ENCODE measurements around the gene MCM3AP.
"Not testable (repeated sequence)": the region's sequence is repeated elsewhere in the genome, so short reads cannot be mapped to it uniquely, and the experiment has no call there.

The MCM3AP gene

DNA sequence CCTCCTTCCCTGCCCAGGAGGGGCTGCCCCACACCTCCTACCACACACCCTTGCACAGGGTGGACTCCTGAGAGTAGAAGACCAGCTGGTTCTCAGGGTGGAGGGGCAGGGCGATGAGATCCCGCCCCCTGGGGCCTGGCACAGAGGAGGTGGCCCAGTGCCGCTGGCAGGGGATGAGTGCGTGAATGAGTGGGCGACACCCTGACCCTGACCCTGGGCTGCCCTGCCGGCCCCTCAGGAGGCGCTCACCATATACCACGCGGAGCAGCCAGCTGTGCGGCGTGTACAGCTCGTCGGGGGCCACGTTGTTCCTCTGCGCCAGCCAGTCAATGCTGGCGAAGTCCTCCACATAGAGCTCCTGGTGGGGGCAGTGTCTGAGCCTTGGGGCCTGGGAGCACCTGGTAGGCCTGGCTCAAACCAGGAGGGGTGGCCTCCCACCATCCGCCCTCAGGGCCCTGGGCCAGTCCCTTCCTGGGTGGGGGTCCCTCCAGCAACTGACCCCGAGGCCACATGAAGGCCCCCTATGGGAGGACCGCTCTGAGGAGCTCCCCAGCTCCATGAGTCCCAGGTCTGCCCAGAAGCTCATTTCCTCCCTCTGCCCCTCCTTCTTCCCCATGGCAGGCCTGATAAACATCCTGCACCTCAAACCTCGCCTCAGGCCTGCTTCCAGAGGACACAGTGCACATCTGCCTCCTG is 69.8 kb downstream of the MCM3AP start:
- DNase-seq, result no peak

DNA sequence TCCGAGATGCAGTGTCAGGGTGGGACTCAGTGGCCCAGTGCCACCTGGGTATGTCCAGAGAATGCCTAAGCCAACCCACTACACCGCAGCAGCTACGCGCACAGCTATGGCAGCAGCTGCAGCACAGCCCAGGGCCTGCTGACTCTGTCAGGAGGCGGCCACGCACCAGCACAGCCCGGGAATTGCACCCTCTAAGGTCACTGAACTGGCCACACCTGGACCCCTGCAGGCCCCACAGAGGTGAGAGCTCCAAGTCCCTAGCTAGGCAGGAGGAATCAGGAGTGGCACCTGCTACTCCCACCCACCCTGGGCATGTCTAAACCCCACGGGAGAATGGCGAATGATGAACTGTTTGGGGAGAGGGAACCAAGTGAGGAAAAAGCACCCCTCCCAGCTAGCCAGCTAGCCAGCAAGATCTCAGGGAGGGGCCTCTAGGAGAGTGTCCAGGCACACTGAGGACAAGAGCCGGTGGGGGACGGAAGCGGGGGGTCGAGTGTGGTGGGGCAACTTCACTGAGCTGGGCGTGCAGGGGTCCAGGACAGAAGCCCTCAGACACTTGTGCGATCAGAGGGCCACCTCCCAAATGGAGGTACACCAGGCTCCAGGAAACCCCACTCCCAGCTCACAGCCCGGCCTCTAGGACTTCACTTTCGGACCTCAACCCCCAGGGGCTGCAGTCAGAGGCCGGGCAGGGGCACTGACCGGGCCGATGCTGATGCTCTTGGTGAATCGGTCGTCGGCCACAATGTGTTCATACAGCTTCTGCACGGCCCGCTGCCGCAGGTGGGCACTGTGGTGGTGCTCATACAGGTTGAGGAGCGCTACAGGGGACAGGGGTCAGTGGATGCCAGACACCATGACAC is 70.7 kb downstream of the MCM3AP start:
- no peak for DNase-seq

DNA sequence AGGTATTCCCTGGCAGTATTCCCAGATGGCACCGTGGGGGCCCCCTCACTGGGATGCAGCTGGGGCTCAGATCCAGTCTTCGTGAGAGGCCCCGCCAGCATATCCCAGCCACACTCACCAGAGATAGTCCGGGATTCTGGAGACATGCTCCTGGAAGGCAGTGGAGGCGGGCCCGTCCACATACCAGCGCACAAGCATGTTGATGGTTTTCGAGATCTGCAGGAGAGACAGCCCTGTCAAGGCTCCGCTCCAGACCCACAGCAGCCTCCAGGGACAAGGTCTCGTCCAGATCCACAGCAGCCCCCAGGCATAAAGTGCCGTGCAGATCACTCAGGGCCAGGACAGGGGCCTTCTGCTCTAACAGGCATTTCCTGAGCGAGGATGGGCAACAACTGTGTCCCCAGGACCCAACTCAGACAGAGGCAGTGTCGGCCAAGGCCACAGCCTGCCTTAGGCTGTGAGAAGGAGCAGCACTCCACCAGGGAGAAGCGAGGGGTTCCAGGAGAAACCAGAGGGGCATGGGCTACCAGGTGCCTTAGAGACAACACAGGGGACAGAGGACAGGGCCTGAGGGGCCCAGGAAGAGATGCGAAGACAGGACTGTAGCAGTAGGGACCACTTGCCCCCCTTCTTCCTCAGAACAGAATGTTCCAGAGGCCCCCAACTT is 71.7 kb downstream of the MCM3AP start:
- DNase-seq, result no peak

DNA sequence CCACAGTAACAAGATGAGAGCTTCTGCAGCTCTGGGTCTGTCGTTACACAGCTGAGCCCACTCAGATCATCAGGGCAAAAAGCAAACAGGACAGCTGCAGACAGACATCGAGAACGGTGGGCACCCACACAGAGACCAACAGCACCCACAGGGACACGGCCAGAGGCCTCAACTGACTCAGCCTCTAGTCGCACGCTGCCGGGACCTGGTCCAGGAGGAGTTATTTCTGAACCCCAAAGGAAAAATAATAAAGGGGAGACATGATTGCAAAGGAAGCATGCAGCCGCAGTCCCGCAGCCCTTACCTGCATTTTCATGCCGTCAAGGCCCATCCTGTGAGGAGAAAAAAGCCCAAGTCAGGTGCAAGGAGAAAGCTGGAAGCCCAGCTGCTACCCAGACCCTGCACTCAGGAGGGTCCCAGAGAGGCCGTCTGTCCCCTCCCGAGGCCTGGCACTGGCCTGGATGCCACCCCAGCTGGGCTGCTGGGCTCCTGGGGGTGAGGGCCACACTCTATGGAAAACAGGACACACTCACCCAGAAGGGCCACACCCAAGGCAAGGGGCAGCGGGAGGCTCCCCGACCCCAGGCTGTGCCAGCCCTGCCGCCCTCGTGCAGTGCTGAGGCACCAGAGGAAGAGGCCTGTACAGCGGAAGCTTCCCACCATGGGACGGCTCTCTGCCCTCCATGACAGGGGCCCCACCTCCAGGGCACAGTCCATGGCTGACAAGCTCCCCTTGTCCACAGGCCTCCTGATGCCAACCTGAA is 72.5 kb downstream of the MCM3AP start:
- no peak for DNase-seq

DNA sequence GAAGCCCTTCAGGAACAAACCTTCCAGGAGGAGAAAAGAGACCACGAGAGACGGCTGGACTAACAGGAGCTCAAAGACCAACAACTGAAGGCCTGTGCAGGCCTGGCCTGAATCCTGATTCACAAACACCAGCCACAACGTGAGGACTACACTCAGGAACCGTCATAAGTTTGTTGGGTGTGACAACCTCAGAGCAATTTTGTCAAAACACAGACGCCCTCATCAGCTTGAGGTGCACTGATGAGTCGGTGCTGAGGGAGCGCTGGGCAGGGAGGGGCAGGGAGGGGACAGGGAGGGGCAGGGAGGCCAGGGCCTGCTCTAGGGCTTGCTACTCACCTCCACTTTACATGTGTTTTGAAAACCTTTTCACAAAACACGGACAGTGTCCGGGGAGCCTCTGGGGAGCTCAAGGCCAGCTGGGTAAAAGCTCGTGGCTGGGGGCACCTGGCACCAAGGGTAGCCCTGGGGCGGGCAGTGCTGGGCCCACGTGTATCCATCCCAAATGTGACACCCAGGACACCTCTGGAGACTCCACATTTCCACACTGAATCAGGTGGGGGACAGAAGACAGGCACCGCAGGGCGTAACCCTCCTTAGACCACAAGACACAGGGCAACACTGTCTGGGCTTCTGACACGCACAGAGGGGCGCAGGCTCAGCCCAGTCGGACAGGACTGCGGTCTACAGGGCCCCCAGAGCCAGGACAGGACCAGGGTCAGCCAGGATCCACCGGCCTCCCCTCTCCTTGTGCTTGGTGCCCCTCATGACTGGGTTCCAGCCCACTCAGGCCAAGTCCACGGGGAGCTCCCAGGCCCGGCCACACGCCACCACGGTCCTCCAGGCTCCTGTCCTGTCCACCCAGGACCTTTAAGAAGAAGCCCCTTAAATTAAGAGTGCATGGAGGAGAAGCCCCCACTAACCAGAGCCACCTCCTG is 73.4 kb downstream of the MCM3AP start:
- DNase-seq, result no peak

DNA sequence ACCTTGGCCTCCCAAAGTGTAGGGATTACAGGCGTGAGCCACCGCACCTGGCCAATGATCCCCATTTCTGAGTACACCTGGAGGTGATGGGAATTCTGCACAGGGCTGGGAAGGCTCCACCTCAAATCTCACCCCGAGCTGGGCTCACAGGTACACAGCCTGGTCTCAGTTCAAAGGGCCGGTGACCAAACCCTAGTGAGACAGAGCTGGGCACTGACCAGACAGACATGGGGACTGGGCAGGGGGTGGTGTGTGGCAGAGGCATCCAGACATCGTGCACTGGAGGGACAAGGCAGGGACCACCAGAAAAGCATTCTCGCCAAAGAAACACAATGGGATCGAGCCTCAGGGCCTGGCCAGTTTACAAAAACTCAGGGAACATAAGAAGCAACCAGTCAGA is 74.0 kb downstream of the MCM3AP start:
- DNase-seq, result no peak

DNA sequence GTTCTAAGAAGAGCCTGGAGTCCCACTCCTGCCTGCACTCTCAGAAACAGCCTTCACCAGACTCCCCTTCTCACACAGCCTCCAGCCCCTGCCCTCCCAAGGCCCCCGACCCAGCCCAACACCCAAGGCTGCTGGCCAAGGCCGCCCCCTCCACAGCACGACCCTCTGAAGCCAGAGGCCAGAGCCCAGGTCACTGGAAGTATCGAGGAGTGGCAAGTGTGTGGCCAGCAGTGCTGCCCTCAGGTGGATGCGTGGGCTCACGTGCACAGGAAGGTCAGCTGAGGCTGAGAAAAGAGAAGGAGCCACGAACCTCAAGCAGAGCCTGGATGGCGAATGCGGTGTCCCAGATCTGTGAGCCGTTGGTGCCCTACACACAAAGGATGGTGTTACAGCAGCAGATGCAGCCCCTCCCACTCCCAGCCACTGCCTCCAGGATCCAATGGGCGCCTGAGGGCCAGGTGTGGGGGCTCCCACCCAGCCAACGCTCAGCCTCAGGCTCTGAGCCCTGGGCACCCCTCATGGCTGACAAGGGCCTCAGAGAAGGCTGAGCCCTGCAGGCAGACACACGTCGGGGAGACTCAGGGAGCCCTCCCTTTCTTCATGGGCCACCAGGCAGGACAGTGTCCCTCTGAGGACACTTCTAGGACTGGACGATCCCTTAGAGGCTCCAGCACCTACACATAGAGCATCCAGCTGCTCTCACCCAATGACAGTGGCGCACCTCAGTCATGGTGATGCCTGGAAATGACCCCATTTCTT is 74.9 kb downstream of the MCM3AP start:
- DNase-seq, result no peak

DNA sequence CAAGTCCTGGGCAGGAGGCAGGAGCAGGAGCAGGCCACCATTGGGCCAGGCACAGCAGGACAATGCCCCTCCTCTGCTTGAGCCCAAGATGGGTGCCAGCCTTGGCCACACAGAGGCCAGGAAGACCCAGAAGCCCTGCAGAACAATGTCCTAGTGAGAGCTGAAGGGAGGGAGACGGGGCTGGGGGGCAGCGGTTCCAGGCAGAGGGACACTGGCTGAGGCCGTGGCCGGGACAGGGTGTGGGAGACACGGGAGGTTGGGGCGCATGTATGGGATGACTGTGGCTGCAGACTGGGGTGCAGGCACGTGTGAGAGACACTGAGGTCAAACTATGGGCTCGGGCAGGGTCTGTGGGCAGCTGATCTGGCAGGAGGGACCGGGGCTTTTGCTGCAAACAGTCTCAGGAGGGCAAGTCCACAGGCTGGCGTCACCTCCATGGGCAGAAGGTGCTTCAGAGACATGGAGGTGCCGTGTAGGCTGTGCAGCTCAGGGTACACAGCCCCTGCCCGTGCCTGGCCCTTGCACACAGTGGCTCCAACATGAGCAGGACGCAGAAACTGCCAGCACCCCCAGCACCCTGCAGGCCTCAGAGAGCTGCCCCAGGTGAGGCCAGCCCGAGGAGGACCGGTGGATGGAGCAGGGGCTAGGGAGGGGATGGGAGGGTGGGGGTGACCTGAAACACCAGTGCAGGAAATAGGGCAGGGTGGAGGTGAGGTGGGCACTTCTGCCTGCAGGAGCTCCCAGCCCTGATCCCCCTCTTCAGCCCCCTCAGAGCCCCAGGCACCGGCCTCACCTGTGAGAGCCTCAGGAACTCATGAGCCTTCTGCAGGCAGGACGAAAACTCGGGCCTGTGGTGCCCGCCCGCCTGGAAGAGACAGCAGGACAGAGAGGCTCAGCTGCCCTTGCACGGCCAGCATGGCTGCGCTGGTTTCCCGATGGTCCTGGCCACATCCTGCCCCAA is 76.4 kb downstream of the MCM3AP start:
- no peak for DNase-seq

DNA sequence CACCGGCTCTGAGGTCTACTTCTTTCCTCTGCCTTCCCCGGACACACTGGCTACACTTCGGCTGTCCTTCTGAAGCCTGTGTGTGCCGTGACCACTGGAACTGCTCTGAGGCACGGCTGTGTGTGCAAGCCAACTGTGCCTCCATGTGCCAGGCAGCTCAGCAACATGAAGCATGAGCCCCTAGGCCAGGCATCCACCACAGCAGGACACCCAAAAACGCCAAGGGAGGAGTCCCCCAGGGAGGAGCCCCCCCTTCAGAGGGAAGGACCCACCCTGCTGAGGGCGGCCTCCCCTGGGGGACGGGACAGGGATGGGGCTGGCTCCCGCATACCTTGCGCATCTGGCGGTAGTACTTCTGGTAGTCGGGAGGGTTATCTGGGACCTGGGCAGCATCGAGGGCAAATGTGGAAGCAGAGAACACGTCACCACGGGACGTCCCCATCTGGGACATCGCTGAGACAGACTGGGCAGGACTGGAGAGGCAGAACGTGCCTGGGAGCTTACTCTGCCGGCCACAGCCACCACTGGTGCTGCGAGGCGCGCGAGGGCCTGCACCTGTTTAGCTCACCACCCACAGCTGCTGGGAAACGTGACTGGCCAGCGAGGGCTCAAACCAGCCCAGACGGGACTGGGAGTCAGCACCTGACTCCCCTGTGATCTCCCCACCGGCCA is 77.4 kb downstream of the MCM3AP start:
- no peak for DNase-seq

DNA sequence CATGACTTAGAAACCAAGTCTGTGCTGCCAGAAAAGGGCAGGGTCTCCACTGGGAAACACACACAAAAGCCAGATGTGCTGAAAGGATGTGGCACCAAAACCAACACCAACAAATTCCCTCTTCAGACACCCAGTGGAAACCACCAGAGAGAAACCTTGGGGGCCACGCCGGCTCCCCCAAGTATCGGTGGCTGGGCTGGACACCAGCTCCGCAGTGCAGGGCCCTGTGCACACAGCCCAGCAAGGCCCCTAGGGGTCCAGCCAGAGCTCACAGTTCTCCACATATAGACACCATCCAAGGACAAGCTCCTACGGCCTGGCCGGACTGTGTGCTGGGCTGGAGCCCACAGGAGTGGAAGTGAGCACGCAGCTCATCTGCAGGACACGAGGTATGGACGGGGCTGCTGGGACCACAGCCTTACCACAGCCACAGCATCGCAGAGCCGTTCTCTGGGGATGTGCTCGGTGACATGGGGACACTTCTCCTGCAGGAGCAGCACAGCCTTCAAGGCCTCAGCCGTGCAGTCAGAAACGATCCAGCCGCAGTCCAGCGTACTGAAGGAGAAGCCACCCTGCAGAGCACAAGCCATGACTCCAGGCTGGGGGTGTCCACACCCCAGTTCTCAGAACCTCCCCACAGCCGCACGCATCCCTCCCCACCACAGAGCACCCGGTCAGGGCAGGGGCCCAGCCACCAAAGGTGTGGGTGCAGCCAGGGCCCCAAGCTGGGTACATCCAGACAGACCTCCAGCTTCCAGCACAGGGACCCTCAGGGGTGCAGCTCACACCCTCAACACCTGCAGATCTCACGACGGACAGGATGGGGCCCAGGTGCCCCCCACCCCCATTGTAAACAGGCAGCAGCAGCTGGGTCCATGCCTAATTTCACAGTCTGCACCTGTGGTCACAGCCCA is 78.1 kb downstream of the MCM3AP start:
- no peak for DNase-seq

DNA sequence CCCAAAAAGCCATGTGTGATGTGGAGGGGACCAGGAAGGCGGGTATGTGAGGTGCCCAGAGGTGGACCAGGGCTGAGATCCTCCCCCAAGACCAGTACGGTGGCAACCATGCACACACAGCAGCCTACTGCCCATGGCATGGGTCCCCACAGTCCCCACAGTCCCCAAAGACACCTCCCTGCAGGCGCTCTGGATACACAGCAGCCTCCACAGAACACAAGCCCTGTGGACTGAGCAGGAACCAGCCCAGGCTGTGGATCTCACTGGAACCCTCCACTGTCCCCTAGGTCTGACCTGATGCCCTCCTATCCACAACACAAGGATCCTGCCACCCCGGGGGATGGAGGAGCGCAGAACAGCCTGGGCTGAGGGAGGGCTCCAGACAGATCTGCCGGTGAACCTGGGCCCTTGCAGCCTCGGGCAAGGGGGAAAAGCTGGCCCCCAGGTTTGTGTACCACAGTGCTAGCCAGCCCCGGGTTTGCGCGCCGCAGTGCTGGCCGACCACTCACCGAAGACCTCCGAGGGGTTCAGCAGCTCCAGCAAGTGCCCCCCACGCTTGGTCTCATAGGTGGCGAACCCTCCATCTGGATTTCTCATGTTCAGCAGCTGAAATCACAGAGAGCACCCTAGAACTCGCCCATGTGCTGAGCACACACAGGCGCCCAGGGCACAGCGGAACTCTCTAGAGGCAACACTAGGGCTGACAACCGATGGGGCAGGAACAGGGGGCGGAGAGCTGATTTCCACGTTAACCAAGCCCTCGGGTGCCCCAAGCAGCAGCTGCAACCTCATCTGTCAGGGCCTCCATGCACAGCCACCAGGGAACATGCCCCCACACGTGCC is 79.0 kb downstream of the MCM3AP start:
- no peak for DNase-seq

DNA sequence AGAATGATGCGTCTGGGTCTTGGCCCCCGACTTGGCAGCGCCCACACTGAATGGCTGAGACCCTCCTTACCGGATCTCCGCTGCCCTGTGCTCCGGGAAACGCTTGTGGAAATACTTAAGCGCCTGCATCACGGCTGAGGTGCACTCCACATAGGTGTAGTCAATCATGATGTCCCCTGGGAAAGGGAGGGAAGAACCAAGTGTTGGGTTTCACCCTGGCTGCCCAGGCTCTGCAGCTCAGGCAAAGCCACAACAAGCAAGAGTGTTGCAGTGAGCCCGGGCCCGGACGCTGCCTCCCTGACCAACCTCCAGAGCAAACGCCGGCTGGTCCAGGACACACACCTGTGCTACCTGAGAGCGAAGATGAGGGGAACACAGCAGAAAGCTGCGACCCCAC is 79.6 kb downstream of the MCM3AP start:
- no peak for DNase-seq

DNA sequence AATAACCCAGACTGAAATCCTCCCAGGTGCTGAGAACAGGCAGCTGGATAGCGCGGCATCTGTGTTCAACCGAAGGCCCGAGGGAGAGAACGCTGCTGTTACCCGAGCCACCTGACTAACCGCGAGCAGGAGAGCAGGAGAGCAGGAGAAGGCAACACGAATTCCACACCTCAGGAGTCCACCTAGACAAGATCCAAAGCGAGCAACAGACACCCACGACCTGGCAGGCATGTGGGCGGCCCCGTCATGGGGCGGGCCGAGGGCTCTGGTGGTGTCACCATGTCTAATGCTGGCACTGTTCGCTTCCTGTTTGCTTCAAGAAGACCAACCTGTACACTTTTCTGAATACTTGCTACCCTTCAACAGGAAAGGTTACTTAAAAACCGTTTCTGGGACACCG is 80.2 kb downstream of the MCM3AP start:
- DNase-seq, result no peak

DNA sequence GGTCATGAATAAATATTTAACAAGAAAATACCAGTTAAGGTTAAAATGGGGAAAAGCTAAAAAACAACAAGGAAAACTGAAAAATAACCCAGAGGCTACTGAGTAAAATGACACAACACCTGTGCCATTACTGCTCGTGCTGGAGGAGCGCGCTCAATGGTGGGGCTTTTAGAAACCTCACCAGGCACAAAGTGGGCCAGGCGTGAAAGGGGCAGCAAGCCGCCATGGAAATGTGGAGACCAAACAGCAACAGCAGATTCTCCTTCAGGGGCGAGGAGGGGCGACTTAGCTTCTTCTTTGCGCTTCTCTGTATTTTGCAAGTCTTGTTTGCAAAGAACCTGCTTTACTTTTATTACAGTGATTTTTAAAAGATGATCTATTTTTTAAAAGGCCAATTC is 82.2 kb downstream of the MCM3AP start:
- no peak for DNase-seq

DNA sequence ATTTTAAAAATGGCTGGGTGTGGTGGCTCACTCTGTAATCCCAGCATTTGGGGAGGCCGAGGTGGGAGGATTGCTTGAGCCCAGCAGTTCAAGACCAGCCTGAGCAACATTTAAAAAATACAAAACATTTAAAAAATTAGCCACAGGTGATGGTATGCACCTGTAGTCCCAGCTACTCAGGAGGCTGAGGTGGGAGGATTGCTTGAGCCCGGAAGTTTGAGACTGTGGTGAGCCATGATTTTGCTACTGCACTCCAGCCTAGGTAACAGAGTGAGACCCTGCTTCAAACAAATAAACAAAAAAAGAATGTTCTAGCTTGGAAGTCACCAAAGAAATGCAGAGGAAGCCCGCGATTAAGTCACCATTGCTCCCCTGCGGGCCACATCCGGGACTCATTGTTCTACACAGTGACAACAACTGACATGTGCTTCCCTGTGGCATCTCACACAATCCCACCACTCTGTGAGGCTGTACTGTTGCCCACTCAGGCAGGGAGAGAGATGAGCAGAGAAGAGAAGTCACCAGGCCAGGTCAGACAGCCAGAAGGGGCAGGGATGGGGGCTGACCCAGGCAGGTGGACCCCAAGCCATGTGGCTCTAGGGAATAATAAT is 82.7 kb downstream of the MCM3AP start:
- DNase-seq, result no peak

DNA sequence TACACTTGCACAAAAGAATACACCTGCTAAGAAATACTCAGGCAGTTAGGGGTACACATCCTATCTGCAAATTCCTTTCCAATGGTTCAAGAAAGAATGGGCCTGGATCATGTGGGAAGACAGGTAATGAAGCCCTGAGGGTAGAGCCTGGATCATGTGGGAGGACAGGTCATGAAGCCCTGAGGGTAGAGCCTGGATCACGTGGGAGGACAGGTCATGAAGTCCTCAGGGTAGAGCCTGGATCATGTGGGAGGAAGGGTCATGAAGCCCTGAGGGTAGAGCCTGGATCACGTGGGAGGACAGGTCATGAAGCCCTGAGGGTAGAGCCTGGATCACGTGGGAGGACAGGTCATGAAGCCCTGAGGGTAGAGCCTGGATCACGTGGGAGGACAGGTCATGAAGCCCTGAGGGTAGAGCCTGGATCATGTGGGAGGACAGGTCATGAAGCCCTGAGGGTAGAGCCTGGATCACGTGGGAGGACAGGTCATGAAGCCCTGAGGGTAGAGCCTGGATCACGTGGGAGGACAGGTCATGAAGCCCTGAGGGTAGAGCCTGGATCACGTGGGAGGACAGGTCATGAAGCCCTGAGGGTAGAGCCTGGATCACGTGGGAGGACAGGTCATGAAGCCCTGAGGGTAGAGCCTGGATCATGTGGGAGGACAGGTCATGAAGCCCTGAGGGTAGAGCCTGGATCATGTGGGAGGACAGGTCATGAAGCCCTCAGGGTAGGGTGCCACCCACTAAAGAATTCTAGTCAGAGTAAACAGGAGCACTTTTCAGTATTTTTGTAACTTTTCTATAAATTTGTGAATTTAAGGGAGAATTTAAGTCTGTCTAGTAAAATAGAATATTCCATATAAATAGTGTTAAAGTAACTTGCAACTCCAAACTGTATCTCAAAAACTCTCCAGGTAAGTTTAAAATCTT is 84.3 kb downstream of the MCM3AP start:
- DNase-seq, result not testable (repeated sequence)
